DOHH2 (cell line): ENCODE results near the gene MYBL2.

Experiments
- H3F3A ChIP-seq: fragments of 200-600 bp; sonication (generic), shearing (Covaris generic); 2 replicates; pipeline ENCODE4 v1.6.0; 2016; ENCODE audit warnings: antibody characterized with exemption, mild to moderate bottlenecking; ENCODE audit not compliant: control insufficient read depth, insufficient read depth
- H3K27ac ChIP-seq: fragments of 200-600 bp; sonication (generic); 2 replicates; pipeline ENCODE4 v1.5.1; 2014; ENCODE audit warnings: low read depth, mild to moderate bottlenecking, low read length, moderate library complexity
- H3K27me3 ChIP-seq: fragments of 200-600 bp; sonication (generic); 2 replicates; pipeline ENCODE4 v1.6.1; 2014; ENCODE audit warnings: mild to moderate bottlenecking, low read length, mixed read lengths; ENCODE audit not compliant: control insufficient read depth
- H3K36me3 ChIP-seq: fragments of 200-600 bp; sonication (generic); 2 replicates; pipeline ENCODE4 v1.6.1; 2014; ENCODE audit warnings: mild to moderate bottlenecking, low read length, moderate library complexity, mixed read lengths; ENCODE audit not compliant: control insufficient read depth
- H3K4me1 ChIP-seq: fragments of 200-600 bp; sonication (generic); 2 replicates; pipeline ENCODE4 v1.6.1; 2014; ENCODE audit warnings: mild to moderate bottlenecking, low read length, mixed read lengths; ENCODE audit not compliant: control insufficient read depth
- H3K4me2 ChIP-seq: fragments of 200-600 bp; sonication (generic); 2 replicates; pipeline ENCODE4 v1.6.0; 2014; ENCODE audit warnings: mild to moderate bottlenecking, low read length, moderate library complexity
- H3K4me3 ChIP-seq: fragments of 200-600 bp; sonication (generic); 2 replicates; pipeline ENCODE4 v1.5.1; 2014; ENCODE audit warnings: mild to moderate bottlenecking, low read length, mixed read lengths
- H3K79me2 ChIP-seq: fragments of 200-600 bp; sonication (generic); 2 replicates; pipeline ENCODE4 v1.6.1; 2014; ENCODE audit warnings: mild to moderate bottlenecking, low read length, mixed read lengths; ENCODE audit not compliant: control insufficient read depth
- H3K9me2 ChIP-seq: fragments of 200-600 bp; sonication (generic); replicated peaks from 2 replicates; pipeline ENCODE4 v1.6.1; 2014; ENCODE audit warnings: mild to moderate bottlenecking, low read length, mixed read lengths; ENCODE audit not compliant: control insufficient read depth
- H3K9me3 ChIP-seq: fragments of 200-600 bp; sonication (generic); 2 replicates; pipeline ENCODE4 v1.6.1; 2014; ENCODE audit warnings: antibody characterized with exemption, low read length, mixed read lengths; ENCODE audit not compliant: control insufficient read depth, insufficient read depth
- H4K20me1 ChIP-seq: fragments of 200-600 bp; sonication (generic); 2 replicates; pipeline ENCODE4 v1.6.0; 2014; ENCODE audit warnings: low read depth, mild to moderate bottlenecking, antibody characterized with exemption, low read length, moderate library complexity; ENCODE audit not compliant: control insufficient read depth, insufficient read depth
- EZH2phosphoT487 ChIP-seq: fragments of 200-600 bp; sonication (generic); IDR thresholded peaks from 2 replicates; pipeline ENCODE4 v1.6.1; 2017; ENCODE audit warnings: borderline replicate concordance, mild to moderate bottlenecking, antibody characterized with exemption, low read length, moderate library complexity, mixed read lengths
- TF ChIP-seq, protein P1 (sequence below): fragments of 200-600 bp; sonication (generic); IDR thresholded peaks from one replicate; pipeline ENCODE4 v1.5.1; 2014; ENCODE audit warnings: antibody characterized with exemption, mild to moderate bottlenecking, low read depth, low read length; ENCODE audit not compliant: poor library complexity, severe bottlenecking

Gene MYBL2

GRCh38 chr20:43744151-43744611 lies 77.3 kb downstream of the MYBL2 start:
- Histone ChIP-seq H3K4me2 (no peak overlapping the region), H4K20me1 (no peaks in the 10 kb centered on the region), H3K9me3 (no peaks in the 10 kb centered on the region), H3K27me3 (peaks cover 32% of the 10 kb centered on the region), H3K36me3 (no peaks in the 10 kb centered on the region), H3F3A (no peaks in the 10 kb centered on the region), H3K27ac (no peak overlapping the region), H3K4me3 (no peak overlapping the region), H3K4me1 (peaks cover 11% of the 10 kb centered on the region), H3K79me2 (no peaks in the 10 kb centered on the region), H3K9me2 (no peaks in the 10 kb centered on the region)
- no peak for TF ChIP-seq EZH2phosphoT487
- TF ChIP-seq, protein P1, sequence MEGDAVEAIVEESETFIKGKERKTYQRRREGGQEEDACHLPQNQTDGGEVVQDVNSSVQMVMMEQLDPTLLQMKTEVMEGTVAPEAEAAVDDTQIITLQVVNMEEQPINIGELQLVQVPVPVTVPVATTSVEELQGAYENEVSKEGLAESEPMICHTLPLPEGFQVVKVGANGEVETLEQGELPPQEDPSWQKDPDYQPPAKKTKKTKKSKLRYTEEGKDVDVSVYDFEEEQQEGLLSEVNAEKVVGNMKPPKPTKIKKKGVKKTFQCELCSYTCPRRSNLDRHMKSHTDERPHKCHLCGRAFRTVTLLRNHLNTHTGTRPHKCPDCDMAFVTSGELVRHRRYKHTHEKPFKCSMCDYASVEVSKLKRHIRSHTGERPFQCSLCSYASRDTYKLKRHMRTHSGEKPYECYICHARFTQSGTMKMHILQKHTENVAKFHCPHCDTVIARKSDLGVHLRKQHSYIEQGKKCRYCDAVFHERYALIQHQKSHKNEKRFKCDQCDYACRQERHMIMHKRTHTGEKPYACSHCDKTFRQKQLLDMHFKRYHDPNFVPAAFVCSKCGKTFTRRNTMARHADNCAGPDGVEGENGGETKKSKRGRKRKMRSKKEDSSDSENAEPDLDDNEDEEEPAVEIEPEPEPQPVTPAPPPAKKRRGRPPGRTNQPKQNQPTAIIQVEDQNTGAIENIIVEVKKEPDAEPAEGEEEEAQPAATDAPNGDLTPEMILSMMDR, result no peak

GRCh38 chr20:43744966-43745730 lies 78.2 kb downstream of the MYBL2 start:
- Histone ChIP-seq H3K4me3 (no peak overlapping the region), H3K27ac (no peak overlapping the region), H3K4me1 (peaks cover 8% of the 10 kb centered on the region), H3K27me3 (peaks cover 36% of the 10 kb centered on the region), H3K9me2 (no peaks in the 10 kb centered on the region), H3K79me2 (no peaks in the 10 kb centered on the region), H4K20me1 (no peaks in the 10 kb centered on the region), H3K9me3 (no peaks in the 10 kb centered on the region), H3K36me3 (no peaks in the 10 kb centered on the region), H3K4me2 (0 out of 2 replicates have a peak overlapping the region, but pooled peaks have one; percentile 16), H3F3A (no peaks in the 10 kb centered on the region)
- no peak for TF ChIP-seq EZH2phosphoT487
- TF ChIP-seq, protein P1, result no peak

- Histone ChIP-seq H3K4me3 (no peak overlapping the region), H3F3A (no peaks in the 10 kb centered on the region), H3K36me3 (no peaks in the 10 kb centered on the region), H3K9me3 (no peaks in the 10 kb centered on the region), H3K79me2 (no peaks in the 10 kb centered on the region), H3K27ac (no peak overlapping the region), H3K27me3 (peaks cover 36% of the 10 kb centered on the region), H4K20me1 (no peaks in the 10 kb centered on the region), H3K4me2 (no peak overlapping the region), H3K9me2 (no peaks in the 10 kb centered on the region), H3K4me1 (peaks cover 17% of the 10 kb centered on the region)
- TF ChIP-seq, protein P1, result no peak
- no peak for TF ChIP-seq EZH2phosphoT487
Measured at GRCh38 chr20:43746344-43747137, 79.6 kb downstream of the MYBL2 start.
